Naive thymus-derived CD8-positive, alpha-beta T cell (primary cell): Measurements from ENCODE around the gene PRRT1B. TPM values are rescaled to one million over a fixed set of nuclear protein-coding genes. Genes with fewer than 3 reads are reported as not detected.
"Not testable (repeated sequence)": the region's sequence is repeated elsewhere in the genome, so short reads cannot be mapped to it uniquely, and the experiment has no call there.

Experiments
- ATAC-seq, 2 donors: fragments of 150-1000 bp; cut with Tn5 transposase in 1 of 2; sonication (Bioruptor Pico), chemical (Tn5 transposase) in 1 of 2; 1 replicate in 1 of 2; 2 replicates in 1 of 2; pipeline ENCODE4 v1.10.0; 2021; ENCODE audit warnings: mild to moderate bottlenecking in 2 of 2, moderate library complexity in 2 of 2
- POLR2A ChIA-PET: fragments of 350-600 bp; sonication (Branson Sonifier 250); formaldehyde crosslinking; loops from one replicate; lab custom pipeline; 2021; ENCODE audit warnings: antibody characterized with exemption; lab: Charles Lee
- DNase-seq, 10 donors: peaks; one replicate each; pipeline versions ENCODE4 v3.0.0 to v3.0.0-alpha.2; 2020 to 2022
- H3K27ac Mint-ChIP-seq, 10 donors: one replicate each; pipeline ENCODE4 v1.8.0; 2020 to 2022; ENCODE audit warnings: mild to moderate bottlenecking in 10 of 10, mixed read lengths in 10 of 10, moderate library complexity in 4 of 10, inconsistent platforms in 1 of 10
- H3K27me3 Mint-ChIP-seq, 5 donors: one replicate each; pipeline ENCODE4 v1.8.0; 2021 to 2022; ENCODE audit warnings: mixed read lengths in 5 of 5
- H3K36me3 Mint-ChIP-seq, 3 donors: one replicate each; pipeline ENCODE4 v1.8.0; 2020 to 2022; ENCODE audit warnings: mixed read lengths in 3 of 3, mild to moderate bottlenecking in 2 of 3, inconsistent platforms in 1 of 3
- H3K4me1 Mint-ChIP-seq, 4 donors: one replicate each; pipeline ENCODE4 v1.8.0; 2021 to 2022; ENCODE audit warnings: mixed read lengths in 4 of 4
- H3K4me3 Mint-ChIP-seq, 10 donors: one replicate each; pipeline ENCODE4 v1.8.0; 2020 to 2022; ENCODE audit warnings: mild to moderate bottlenecking in 10 of 10, mixed read lengths in 10 of 10, moderate library complexity in 6 of 10, inconsistent platforms in 1 of 10
- H3K9me3 Mint-ChIP-seq, 9 donors: one replicate each; pipeline ENCODE4 v1.8.0; 2020 to 2022; ENCODE audit warnings: mixed read lengths in 9 of 9, mild to moderate bottlenecking in 3 of 9, inconsistent platforms in 1 of 9, moderate library complexity in 1 of 9
- polyA plus RNA-seq, 3 donors: library from polyadenylated mRNA; unstranded; fragments of 300-500 nt; fragmentation: Illumina TruSeq; gene quantifications; one replicate each; pipeline ENCODE4 v1.2.3, GENCODE V29; 2021
- total RNA-seq, 8 experiments: library from RNA in 2 of 8; stranded (reverse) in 2 of 8; gene quantifications; one replicate each; pipeline ENCODE4 v1.2.3 and lab custom pipeline; 2021 to 2026

Gene PRRT1B
- total and polyA plus RNA-seq, 5 experiments from 2014 or later, result not detected

DNA sequence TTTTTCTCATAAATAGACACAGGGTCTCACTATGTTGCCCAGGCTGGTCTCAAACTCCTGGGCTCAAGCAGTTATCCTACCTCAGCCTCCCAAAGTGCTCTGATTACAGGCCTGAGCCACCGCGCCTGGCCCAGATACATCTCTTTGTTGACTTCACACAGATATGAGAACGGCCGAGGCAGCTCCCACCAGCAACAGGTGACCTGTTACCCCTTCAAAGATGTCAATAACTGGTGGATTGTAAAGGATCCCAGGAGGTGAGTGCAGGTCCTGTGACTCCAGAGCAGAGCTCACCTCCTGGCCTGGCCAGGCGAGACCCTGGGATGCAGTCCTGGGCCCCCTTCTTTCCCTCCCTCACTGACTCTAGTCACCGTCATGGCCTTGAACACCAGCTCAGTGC, 33.4 kb upstream of the PRRT1B start:
- Mint-ChIP-seq H3K36me3 (peaks cover 0 to 62% (median 7%) of the 10 kb centered on the region in 3 donors), H3K4me1 (peaks cover 0 to 4% (median 2%) of the 10 kb centered on the region in 4 donors), H3K9me3 (no peaks in the 10 kb centered on the region), H3K27ac (no peak overlapping the region), H3K27me3 (no peaks in the 10 kb centered on the region), H3K4me3 (no peak overlapping the region)
- ATAC-seq, result no peak
- DNase-seq, result no peak
- POLR2A ChIA-PET, result interaction anchor here (0.6 to 1.2 kb wide), 2 partner anchors 113 to 115 kb away, joined by 3 read pairs; no protein-coding TSS in a partner anchor

DNA sequence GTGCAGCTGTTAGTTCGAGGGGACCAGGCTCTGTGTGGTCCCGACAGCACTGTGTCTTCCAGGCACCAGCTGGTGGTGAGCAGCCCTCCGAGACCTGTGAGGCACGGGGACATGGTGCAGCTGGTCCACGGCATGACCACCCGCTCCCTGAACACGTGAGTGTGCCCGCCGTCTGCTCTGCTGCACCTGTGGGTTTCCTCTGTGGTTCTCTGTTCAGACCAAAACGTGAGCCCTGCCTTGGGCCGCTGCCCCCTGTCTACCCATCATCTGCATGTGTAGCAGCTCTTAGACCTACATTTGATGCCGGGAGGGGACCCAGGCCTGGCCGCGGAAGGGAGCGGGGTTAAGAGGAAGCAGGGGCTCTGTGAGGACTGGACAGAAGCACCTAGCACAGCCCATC, 32.1 kb upstream of the PRRT1B start:
- peaks cover 0 to 64% (median 10%) of the 10 kb centered on the region in 3 donors for H3K36me3 Mint-ChIP-seq
- H3K9me3 Mint-ChIP-seq, result no peaks in the 10 kb centered on the region
- H3K4me1 Mint-ChIP-seq, result peaks cover 0 to 4% (median 2%) of the 10 kb centered on the region in 4 donors
- no peaks in the 10 kb centered on the region for H3K27me3 Mint-ChIP-seq
- peak overlapping the region in 3 of 10 donors; percentile 24 to 37 (median 27) for H3K27ac Mint-ChIP-seq
- no peak for ATAC-seq
- no peak for DNase-seq
- POLR2A ChIA-PET, result interaction anchor here (1.1 kb wide), 2 partner anchors 10 to 26 kb away, joined by 3 read pairs; no protein-coding TSS in a partner anchor
- H3K4me3 Mint-ChIP-seq, result no peak overlapping the region

DNA sequence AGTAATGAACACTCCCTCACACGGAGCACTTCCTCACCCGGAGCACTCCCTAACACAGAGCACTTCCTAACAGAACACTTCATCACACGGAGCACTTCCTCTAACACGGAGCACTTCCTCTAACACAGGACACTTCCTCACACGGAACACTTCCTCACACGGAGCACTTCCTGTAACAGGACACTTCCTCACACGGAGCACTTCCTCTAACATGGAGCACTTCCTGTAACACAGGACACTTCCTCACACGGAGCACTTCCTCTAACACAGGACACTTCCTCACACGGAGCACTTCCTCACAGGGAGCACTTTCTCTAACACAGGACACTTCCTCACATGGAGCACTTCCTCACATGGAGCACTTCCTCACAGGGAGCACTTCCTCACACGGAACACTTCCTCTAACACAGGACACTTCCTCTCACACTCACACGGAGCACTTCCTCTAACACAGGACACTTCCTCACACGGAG, 29.7 kb upstream of the PRRT1B start:
- H3K27me3 Mint-ChIP-seq, H3K9me3 Mint-ChIP-seq, DNase-seq, POLR2A ChIA-PET, H3K4me3 Mint-ChIP-seq, H3K4me1 Mint-ChIP-seq, H3K27ac Mint-ChIP-seq, ATAC-seq: not testable (repeated sequence)
- peaks cover 0 to 64% (median 11%) of the 10 kb centered on the region in 3 donors for H3K36me3 Mint-ChIP-seq

DNA sequence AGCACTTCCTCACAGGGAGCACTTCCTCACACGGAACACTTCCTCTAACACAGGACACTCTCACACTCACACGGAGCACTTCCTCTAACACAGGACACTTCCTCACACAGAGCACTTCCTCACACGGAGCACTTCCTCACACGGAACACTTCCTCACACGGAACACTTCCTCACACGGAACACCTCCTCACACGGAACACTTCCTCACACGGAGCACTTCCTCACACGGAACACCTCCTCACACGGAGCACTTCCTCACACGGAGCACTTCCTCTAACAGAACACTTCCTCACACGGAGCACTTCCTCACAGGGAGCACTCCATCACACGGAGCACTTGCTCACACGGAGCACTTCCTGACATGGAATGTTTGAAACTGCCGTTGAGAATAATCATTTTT, 29.2 kb upstream of the PRRT1B start:
- POLR2A ChIA-PET, result no interaction called here
- ATAC-seq (no peak), DNase-seq (no peak)
- Mint-ChIP-seq H3K4me3 (no peak overlapping the region), H3K4me1 (peaks cover 0 to 3% (median 0%) of the 10 kb centered on the region in 4 donors), H3K27me3 (no peaks in the 10 kb centered on the region), H3K27ac (no peak overlapping the region), H3K36me3 (peaks cover 0 to 62% (median 12%) of the 10 kb centered on the region in 3 donors), H3K9me3 (no peaks in the 10 kb centered on the region)

DNA sequence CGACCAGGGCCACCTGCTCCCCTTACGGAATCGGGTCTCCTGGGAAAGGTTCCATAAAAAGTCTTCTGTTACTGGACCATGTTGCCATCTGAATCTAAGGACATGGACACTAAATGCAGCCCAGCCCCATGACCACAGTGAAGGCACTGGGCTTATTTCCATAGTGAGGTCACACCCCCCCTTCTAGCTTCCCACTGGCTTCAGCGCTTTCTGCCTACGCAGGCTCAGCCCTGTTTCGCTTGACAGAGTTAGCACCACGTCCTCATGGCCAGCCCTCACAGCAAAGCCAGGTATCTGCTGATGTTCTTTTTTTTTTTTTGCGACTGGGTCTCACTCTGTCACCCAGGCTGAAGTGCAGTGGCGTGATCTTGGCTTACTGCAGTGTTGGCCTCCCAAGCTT, 28.4 kb upstream of the PRRT1B start:
- Mint-ChIP-seq H3K9me3 (no peaks in the 10 kb centered on the region), H3K4me3 (no peak overlapping the region), H3K4me1 (peaks cover 0 to 3% (median 0%) of the 10 kb centered on the region in 4 donors), H3K27me3 (no peaks in the 10 kb centered on the region), H3K27ac (no peak overlapping the region), H3K36me3 (peaks cover 0 to 62% (median 12%) of the 10 kb centered on the region in 3 donors)
- POLR2A ChIA-PET, result no interaction called here
- DNase-seq (no peak), ATAC-seq (no peak)

DNA sequence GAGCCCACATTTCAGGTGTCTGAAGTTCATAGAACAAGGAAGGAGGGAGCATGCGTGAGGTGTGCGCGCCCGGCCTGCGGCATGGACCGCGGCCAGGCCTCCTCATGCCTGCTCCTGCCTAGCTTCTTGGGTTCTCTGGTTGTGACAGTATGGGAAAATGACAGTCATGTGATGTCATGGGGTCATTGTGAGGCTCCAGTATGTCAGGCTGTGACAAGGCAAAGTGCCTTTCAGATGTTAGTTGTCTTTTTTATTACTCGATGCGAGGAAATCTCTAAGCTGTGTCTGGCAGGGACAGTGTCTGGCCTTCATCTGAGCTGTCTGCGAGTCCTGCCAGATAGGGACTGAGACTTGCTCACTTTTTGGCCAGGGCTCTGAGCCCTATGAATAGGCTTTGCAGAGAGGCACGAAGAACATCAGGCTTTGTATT, 27.5 kb upstream of the PRRT1B start:
- Mint-ChIP-seq H3K9me3 (no peaks in the 10 kb centered on the region), H3K27me3 (no peaks in the 10 kb centered on the region), H3K4me1 (peaks cover 0 to 1% (median 0%) of the 10 kb centered on the region in 4 donors), H3K36me3 (peaks cover 0 to 59% (median 12%) of the 10 kb centered on the region in 3 donors), H3K27ac (peak overlapping the region in 4 of 10 donors; percentile 11 to 48 (median 42)), H3K4me3 (peak overlapping the region in 1 of 10 donors; percentile 29)
- POLR2A ChIA-PET, result no interaction called here
- ATAC-seq (no peak), DNase-seq (no peak)

DNA sequence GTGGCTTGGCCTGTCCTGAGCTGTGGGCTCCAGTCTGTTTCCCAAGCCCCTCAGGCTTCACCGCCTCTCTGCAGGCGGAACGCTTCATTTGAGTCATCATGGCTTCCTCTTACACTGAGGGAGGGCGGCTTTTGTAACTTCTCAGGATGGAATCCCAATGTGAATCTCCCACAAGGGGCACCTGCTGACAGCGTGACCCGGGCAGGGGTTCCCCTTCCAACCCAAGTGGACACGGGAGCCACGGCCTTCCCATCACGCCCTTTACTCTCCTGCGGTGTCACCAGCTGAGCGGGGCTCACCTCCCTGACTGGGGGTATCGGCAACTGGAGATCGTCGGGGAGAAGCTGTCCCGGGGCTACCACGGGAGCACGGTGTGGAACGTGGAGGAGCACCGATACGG, 26.8 kb upstream of the PRRT1B start:
- Mint-ChIP-seq H3K36me3 (peaks cover 0 to 61% (median 12%) of the 10 kb centered on the region in 3 donors), H3K9me3 (no peaks in the 10 kb centered on the region), H3K27me3 (no peaks in the 10 kb centered on the region), H3K4me3 (no peak overlapping the region), H3K4me1 (peaks cover 0 to 1% (median 0%) of the 10 kb centered on the region in 4 donors), H3K27ac (no peak overlapping the region)
- DNase-seq, result no peak
- POLR2A ChIA-PET, result no interaction called here
- no peak for ATAC-seq

DNA sequence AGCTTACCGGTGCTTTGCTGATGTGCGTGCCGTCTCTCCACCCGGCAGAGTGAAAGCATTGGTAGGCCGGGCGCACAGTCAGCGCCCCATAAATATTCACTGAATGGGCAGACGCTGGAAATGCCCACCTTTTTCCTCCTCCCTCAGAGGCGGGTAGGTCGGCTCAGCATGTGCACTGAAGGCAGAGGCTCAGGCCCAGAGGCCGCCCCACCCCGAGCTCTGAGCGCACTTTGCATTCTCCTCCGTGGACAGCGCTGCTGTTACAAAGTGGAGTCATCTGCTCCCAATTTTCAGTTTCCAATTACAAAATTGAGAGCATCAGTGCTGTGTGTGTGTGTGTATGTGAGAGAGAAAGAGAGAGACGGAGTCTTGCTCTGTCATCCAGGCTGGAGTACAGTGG, 24.8 kb upstream of the PRRT1B start:
- Mint-ChIP-seq H3K4me3 (no peak overlapping the region), H3K36me3 (peaks cover 0 to 74% (median 12%) of the 10 kb centered on the region in 3 donors), H3K27me3 (no peaks in the 10 kb centered on the region), H3K9me3 (no peaks in the 10 kb centered on the region), H3K27ac (no peak overlapping the region), H3K4me1 (no peaks in the 10 kb centered on the region)
- ATAC-seq (no peak), DNase-seq (no peak)
- POLR2A ChIA-PET, result interaction anchor here (0.5 to 0.9 kb wide), 2 partner anchors 9 to 328 kb away, joined by 3 to 5 read pairs; no protein-coding TSS in a partner anchor

DNA sequence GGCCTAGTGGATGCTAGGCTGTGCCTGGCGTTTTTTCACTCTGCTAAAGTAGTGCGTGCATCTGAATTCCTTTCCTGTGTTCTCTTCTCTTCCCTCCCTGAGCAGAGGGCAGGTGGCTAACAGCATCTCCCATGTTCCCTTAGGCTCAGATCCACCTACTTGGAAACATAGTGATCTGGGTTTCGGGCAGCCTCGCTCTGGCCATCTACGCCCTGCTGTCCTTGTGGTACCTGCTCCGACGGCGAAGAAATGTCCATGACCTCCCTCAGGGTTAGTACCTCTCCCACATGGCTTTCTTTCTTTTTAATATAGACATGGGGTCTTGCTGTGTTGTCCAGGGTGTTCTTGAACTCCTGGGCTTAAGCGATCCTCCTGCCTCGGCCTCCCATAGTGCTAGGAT, 24.1 kb upstream of the PRRT1B start:
- Mint-ChIP-seq H3K27ac (peak overlapping the region in 2 of 10 donors; percentile 29 to 36), H3K36me3 (peaks cover 0 to 81% (median 12%) of the 10 kb centered on the region in 3 donors), H3K9me3 (no peaks in the 10 kb centered on the region)

DNA sequence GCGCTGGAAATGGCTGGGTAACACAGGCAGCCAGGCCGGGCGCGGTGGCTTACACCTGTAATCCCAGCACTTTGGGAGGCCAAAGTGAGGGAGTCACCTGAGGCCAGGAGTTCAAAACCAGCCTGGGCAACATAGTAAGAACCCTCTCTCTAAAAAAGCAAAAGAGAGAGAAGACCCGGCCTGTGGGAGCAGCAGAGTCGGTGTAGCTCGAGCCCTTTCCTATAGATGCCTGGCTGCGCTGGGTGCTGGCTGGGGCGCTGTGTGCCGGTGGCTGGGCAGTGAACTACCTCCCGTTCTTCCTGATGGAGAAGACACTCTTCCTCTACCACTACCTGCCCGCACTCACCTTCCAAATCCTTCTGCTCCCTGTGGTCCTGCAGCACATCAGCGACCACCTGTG, 23.5 kb upstream of the PRRT1B start:
- H3K36me3 Mint-ChIP-seq, result peaks cover 0 to 86% (median 12%) of the 10 kb centered on the region in 3 donors
- no peak overlapping the region for H3K4me3 Mint-ChIP-seq
- DNase-seq, result no peak
- H3K9me3 Mint-ChIP-seq, result no peaks in the 10 kb centered on the region
- no peak overlapping the region for H3K27ac Mint-ChIP-seq
- H3K27me3 Mint-ChIP-seq, result no peaks in the 10 kb centered on the region
- ATAC-seq, result no peak
- POLR2A ChIA-PET, result no interaction called here
- peaks cover 0 to 3% (median 0%) of the 10 kb centered on the region in 4 donors for H3K4me1 Mint-ChIP-seq

More for the DNA sequence above, 24.1 kb upstream of the PRRT1B start:
- Mint-ChIP-seq H3K27me3 (no peaks in the 10 kb centered on the region), H3K4me3 (no peak overlapping the region), H3K4me1 (peaks cover 0 to 1% (median 0%) of the 10 kb centered on the region in 4 donors)
- no peak for ATAC-seq
- POLR2A ChIA-PET, result interaction anchor here (0.5 kb wide), 1 partner anchor 329 kb away, joined by 5 read pairs; no protein-coding TSS in a partner anchor
- no peak for DNase-seq

DNA sequence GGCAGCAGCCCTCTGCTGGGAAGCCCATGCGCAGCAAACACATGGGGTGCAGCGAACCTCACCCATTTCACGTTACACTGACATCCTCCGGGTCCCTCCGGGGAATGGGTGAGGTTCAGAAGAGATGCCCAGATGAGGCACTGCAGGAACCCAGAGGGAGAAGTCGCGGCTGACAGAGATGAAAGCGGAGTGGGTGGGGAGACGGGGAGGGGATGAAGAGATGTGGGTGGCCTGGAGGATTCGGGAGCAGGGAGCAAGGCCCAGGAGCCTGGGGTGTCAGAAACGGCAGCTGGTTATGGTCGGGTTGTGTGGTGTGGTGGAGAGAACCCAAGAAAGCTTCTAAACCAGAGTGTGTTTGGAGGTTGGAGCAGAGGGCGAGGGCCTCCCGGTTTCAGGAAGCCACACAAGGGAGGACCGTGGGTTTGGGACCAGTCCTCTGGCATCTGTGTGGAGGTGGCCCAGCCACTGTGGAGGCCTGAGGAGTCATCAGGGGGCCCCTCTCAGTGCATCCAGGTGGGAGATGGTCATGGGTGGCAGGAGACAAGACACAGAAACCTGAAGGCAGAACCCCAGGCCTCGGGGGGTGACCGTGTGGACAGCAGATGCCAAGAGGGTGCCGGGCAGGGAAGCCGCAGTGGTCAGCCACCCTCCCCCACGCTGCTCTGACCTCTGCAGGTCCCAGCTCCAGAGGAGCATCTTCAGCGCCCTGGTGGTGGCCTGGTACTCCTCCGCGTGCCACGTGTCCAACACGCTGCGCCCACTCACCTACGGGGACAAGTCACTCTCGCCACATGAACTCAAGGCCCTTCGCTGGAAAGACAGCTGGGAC, 22.9 kb upstream of the PRRT1B start:
- no peaks in the 10 kb centered on the region for H3K9me3 Mint-ChIP-seq
- DNase-seq (no peak), ATAC-seq (no peak)
- H3K36me3 Mint-ChIP-seq, result peaks cover 0 to 87% (median 9%) of the 10 kb centered on the region in 3 donors
- H3K27ac Mint-ChIP-seq, result peak overlapping the region in 3 of 10 donors; percentile 32 to 53 (median 47)
- POLR2A ChIA-PET, result interaction anchor here (1.2 to 1.3 kb wide), 2 partner anchors 8 to 9 kb away, joined by 3 read pairs; no protein-coding TSS in a partner anchor
- no peaks in the 10 kb centered on the region for H3K27me3 Mint-ChIP-seq
- peaks cover 0 to 3% (median under 1%) of the 10 kb centered on the region in 4 donors for H3K4me1 Mint-ChIP-seq
- H3K4me3 Mint-ChIP-seq, result no peak overlapping the region

DNA sequence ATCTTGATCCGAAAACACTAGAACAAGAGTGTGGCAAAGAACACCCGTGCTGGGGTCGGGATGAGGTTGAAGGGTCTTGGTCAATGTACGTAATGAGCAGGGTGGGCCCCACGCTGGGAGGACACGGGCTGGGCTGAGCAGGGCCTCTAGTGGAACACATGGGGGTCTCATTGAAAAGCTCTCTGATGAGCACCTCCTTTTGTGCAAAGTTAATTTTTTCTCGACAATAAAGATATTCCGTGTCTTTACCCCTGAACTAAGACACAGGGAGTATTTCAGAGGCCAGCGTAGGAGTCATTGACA, 22.3 kb upstream of the PRRT1B start:
- H3K27ac Mint-ChIP-seq, result peak overlapping the region in 4 of 10 donors; percentile 20 to 47 (median 36)
- H3K4me1 Mint-ChIP-seq, result peaks cover 0 to 3% (median under 1%) of the 10 kb centered on the region in 4 donors
- H3K27me3 Mint-ChIP-seq, result no peaks in the 10 kb centered on the region
- no peak overlapping the region for H3K4me3 Mint-ChIP-seq
- no peaks in the 10 kb centered on the region for H3K9me3 Mint-ChIP-seq
- ATAC-seq (no peak), DNase-seq (no peak)
- POLR2A ChIA-PET, result interaction anchor here (1.2 to 1.3 kb wide), 2 partner anchors 8 to 10 kb away, joined by 3 read pairs; no protein-coding TSS in a partner anchor
- H3K36me3 Mint-ChIP-seq, result peaks cover 0 to 87% (median 9%) of the 10 kb centered on the region in 3 donors
